ENCODE data around the gene PTPN18.

The PTPN18 gene

DNA sequence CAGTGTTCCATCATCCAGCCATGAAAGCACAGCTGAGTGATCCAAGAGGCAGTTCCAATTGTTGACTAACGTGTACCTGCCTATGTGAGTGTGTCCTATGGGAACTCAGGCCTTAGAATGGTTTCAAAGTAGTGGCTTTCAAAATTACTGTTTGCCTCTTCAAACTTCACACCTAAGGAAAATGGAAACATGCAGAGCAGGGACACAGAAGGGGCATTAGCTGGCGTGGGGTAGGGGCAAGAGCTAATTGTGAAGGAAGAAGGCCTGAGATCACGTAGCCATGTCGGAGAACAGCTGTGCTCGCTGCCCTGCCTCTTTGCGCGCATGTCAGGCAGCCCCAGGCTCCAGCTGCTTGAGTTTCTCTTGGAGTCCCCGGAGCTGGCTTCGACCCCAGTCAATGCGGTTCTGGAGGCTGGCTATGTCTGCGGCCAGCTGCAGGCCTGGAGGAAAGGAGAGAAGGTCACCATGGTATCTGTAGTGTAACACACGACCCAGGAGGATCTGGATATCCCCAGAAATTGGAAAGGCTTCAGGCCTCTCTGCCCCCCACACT lies 17.0 kb upstream of the PTPN18 start:
- DNase-seq (ENCODE audit: insufficient read length, low spot score) (no peak), FAIRE-seq (no peak)

- no peak for DNase-seq (ENCODE audit: insufficient read length, low spot score)
These were observed 15.7 kb upstream of the PTPN18 start for GRCh38 chr2:130339885-130340745.

GRCh38 chr2:130341562-130342019 lies 14.3 kb upstream of the PTPN18 start:
- FAIRE-seq: no peak

More at GRCh38 chr2:130339885-130340745, 15.7 kb upstream of the PTPN18 start:
- FAIRE-seq: no peak

DNA sequence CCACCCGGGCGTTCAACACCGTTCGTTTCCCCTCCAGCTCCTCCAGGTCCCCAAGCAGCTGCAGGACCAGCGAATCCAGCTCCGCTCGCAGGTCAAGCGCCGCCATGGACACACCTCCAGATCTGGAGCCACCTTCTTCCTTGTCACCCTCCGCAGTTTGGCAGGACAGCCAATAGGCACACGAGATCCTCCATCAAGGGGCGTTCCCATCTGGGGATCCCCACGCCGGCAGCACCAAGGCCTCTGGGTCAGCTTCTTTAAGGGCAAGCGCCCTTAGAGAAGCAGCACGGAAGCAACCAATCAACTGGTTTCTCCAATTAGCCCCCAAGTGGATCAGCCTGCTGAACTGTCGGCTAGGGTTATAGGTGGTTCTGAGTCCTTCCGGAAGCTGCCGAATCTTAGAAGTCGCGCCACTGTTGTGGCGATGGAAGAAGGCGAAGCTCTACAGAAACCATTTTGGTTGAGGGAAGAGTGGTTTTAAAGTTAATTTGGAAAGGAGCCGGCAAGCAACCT lies 13.8 kb upstream of the PTPN18 start:
- FAIRE-seq (no peak), DNase-seq (ENCODE audit: insufficient read length, low spot score) (peak; percentile 89)

More at GRCh38 chr2:130341562-130342019, 14.3 kb upstream of the PTPN18 start:
- DNase-seq (ENCODE audit: insufficient read length, low spot score): no peak

DNA sequence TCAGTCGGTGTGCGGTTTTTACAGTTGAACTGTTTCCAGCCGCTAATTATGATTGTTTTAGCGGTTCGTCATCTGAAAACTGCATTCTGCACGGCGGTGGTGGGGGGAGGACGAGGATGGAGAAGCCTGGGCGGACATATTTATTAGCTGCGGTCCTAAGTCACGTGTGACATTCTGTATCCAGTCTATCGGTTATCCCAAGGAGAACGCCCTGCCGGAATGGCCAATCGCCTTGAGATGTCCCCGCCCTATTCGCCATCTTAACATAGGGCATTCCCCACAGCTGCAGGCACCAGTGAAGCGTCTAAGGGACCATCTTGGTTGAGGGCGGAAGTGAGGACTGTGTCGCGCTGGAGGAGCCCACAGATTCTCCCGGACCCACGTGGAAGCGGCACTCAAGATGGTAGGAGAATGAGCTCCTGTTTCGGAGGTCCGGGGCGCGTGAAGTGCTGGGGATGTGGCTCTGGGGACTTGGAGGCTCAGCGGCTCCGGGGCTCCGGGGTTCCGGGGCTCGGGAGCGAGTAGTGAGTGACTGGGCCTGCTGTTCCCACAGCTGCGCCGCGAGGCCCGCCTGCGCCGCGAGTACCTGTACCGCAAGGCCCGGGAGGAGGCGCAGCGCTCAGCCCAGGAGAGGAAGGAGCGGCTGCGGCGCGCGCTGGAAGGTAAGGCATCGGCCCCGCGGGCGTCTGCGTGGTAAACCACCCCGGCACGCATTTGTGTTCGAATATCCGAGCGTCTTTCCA lies 13.2 kb upstream of the PTPN18 start, which contains the start of gene IMP4:
TSS of gene IMP4 (plus strand) at position 365 of the 743 bp plus-strand sequence. CDS start at position 401, 36 bp downstream.
- DNase-seq (ENCODE audit: insufficient read length, low spot score): peak; percentile 93
- FAIRE-seq: peak; percentile 67

GRCh38 chr2:130344578-130344977 lies 11.3 kb upstream of the PTPN18 start:
- FAIRE-seq: no peak
- DNase-seq (ENCODE audit: insufficient read length, low spot score): no peak

DNA sequence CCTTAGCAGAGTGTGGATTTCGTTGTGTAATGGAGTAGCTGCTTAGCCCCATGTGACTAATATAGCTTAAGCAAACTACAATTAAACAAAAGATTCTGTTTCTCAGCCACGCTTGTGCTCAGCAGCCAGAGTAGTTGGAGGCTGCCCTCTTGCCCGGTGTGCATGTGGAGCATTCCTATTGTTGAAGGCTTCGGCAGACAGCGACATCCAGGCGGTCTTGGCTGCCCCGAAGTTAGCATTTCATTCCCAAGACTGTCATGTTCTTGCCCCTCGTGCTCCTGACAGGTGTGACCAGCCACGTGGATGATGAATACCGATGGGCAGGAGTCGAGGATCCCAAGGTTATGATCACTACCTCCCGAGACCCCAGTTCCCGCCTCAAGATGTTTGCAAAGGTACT lies 10.8 kb upstream of the PTPN18 start:
- FAIRE-seq: no peak

GRCh38 chr2:130345611-130346010 lies 10.2 kb upstream of the PTPN18 start:
- DNase-seq (ENCODE audit: insufficient read length, low spot score): no peak
- no peak for FAIRE-seq

More for the DNA sequence above, 10.8 kb upstream of the PTPN18 start:
- no peak for DNase-seq (ENCODE audit: insufficient read length, low spot score)

DNA sequence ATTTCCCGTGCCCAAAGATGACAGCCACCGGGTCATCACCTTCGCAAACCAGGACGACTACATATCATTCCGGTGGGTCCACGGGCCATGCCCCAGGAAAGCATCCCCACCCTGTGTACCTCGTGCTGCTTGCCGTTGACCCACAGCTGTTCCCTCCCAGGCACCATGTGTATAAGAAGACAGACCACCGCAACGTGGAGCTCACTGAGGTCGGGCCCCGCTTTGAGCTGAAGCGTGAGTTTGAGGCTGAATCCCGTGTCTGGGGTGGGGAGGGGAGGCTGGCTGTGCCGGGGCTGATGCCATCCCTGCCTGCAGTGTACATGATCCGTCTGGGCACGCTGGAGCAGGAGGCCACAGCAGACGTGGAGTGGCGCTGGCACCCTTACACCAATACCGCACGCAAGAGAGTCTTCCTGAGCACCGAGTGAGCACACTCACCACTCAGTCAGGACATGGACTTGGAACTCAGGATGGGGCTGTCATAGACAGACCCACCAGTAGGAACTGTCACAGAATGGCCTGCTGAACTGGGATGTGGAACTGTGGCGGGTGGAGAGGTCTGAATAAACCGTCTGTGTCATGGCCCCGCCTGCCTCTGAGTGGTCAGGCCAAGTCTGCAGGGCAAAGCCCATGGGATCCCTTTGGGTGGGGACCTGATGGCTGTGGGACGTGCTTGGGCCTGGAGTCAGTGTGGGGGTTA lies 9.7 kb upstream of the PTPN18 start:
- DNase-seq (ENCODE audit: insufficient read length, low spot score) (no peak), FAIRE-seq (no peak)

GRCh38 chr2:130346741-130347066 lies 9.2 kb upstream of the PTPN18 start:
- FAIRE-seq (no peak), DNase-seq (ENCODE audit: insufficient read length, low spot score) (no peak)

DNA sequence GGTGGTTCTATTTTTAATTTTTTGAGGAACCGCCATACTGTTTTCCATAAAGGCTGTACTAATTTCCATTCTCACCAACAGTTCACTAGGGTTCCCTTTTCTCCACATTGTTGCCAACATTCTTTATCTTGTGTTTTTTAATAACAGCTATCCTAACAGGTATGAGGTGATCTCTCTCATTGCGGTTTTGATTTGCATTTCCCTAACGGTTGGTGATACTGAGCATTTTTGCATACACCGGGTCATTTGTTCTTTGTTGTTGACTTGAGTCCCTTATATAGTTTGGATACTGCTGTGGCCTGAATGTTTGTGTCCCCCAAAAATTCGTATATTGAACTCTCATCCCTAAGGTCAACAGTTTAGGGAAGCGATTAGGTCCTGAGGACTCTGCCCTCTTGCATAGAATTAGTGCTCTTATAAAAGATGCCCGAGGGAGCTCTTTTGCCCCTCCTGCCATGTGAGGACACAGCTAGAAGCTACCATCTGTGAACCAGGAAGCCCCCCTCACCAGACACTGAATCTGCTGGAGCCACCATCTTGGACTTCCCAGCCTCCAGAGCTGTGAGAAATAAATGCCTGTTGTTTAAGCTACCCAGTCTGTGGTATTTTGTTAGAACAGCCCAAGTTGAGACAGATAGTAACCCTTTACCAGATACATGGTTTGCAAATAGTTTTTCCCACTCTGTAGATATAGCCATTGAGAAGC lies 8.5 kb upstream of the PTPN18 start:
- FAIRE-seq (no peak), DNase-seq (ENCODE audit: insufficient read length, low spot score) (no peak)

DNA sequence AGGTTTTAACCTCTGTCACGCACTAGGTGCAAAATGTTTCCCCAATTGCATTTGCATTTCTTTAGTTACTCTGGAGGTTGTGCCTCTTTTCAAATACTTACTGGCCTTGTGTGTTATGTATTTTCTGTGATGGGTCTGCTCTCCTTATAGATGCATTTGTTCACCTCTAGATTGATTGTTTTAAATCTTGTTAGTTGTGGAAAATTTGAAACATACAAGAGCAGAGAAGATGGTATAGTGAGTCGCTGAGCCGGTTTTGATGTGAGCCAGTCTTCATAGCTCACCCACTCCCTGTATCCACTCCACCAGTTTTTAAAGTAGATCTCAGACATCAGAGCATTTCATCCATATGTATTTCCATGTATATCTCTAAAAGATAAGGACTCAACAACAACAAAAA lies 6.7 kb upstream of the PTPN18 start:
- FAIRE-seq: no peak
- DNase-seq (ENCODE audit: insufficient read length, low spot score): no peak

DNA sequence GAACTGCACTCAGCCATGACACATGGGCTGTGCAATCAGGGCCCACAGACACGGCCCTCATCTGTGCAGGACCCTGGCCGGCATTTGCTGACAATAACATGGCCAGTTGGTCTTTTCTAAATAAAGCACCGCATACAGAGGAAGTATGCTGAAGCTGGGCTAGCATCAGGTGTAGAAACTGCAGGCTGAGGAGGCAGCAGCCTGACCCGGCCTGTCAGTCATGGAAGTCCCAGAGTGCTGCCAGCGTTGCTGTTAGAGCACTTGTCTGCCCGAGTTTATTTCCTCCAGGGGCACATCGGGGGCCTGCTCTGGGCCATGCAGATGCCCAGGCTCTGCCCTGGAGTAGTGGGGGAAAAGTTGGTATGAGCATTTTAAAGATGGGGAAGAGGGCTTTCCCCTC lies 4.1 kb upstream of the PTPN18 start:
- FAIRE-seq (no peak), DNase-seq (ENCODE audit: insufficient read length, low spot score) (no peak)

GRCh38 chr2:130352237-130352636 lies 3.6 kb upstream of the PTPN18 start:
- no peak for DNase-seq (ENCODE audit: insufficient read length, low spot score)
- FAIRE-seq: no peak

- no peak for DNase-seq (ENCODE audit: insufficient read length, low spot score)
- no peak for FAIRE-seq
These were observed 2.3 kb upstream of the PTPN18 start for GRCh38 chr2:130353291-130354138.

DNA sequence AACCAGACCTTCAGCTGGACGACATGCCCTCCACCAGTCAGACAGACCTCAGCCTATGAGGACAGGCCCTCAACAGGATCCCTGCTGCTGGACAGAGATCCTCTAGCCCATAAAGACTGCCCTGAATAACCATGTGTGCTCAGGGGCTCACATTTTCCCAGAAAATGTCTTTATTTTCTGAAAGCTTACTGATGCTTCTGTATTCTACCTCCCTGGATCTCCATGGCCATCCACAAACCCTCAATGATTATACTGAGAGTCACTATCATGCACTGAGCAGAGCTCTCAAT lies 1.8 kb upstream of the PTPN18 start:
- FAIRE-seq (no peak), DNase-seq (ENCODE audit: insufficient read length, low spot score) (no peak)

GRCh38 chr2:130355172-130355577 lies 681 bp upstream of the PTPN18 start:
- FAIRE-seq (no peak), DNase-seq (ENCODE audit: insufficient read length, low spot score) (no peak)

- FAIRE-seq (no peak), DNase-seq (ENCODE audit: insufficient read length, low spot score) (no peak)
These were observed 2.0 kb downstream of the PTPN18 start for GRCh38 chr2:130357864-130358263.

All from HTR-8/SVneo (cell line).